Keratinocyte (primary cell): ENCODE measurements around the gene SCNN1G. TPM values are rescaled to one million over a fixed set of nuclear protein-coding genes. Genes with fewer than 3 reads are reported as not detected.

Experiments
- DNase-seq: peaks from one replicate; pipeline ENCODE4 v3.0.0-alpha.2; 2011; ENCODE audit warnings: low read depth, missing footprints, low spot score
- FAIRE-seq: peaks from 2 replicates; lab custom pipeline; 2011; peaks lifted over from hg19 to GRCh38; lab: Jason Lieb, UNC
- H2AFZ ChIP-seq: 2 replicates; pipeline ENCODE4 v1.6.0; 2012; ENCODE audit warnings: low read length, control low read depth, inconsistent platforms; ENCODE audit not compliant: control insufficient read depth
- H3K27ac ChIP-seq: 2 replicates; pipeline ENCODE4 v1.5.1; 2011; ENCODE audit warnings: low read length; ENCODE audit not compliant: control insufficient read depth, insufficient read depth
- H3K27me3 ChIP-seq: 3 replicates; pipeline ENCODE4 v1.6.0; 2011; ENCODE audit warnings: low read length; ENCODE audit not compliant: control insufficient read depth, insufficient read depth; ENCODE audit errors: extremely low read depth
- H3K36me3 ChIP-seq, 2 experiments: 2 replicates in 1 of 2; 3 replicates in 1 of 2; pipeline ENCODE4 v1.5.1; 2011; ENCODE audit warnings: low read length in 2 of 2, mild to moderate bottlenecking in 1 of 2; ENCODE audit not compliant: control insufficient read depth in 2 of 2, insufficient read depth in 2 of 2; ENCODE audit errors: extremely low read depth in 1 of 2
- H3K4me1 ChIP-seq: 3 replicates; pipeline ENCODE4 v1.5.1; 2011; ENCODE audit warnings: low read length; ENCODE audit not compliant: control insufficient read depth, insufficient read depth; ENCODE audit errors: extremely low read depth
- H3K4me2 ChIP-seq: 3 replicates; pipeline ENCODE4 v1.6.0; 2011; ENCODE audit warnings: low read depth, low read length; ENCODE audit not compliant: control insufficient read depth, insufficient read depth; ENCODE audit errors: extremely low read depth
- H3K4me3 ChIP-seq, 3 experiments: fragments of 200-600 bp in 1 of 3; sonication (generic) in 1 of 3; 2 replicates in 2 of 3; 3 replicates in 1 of 3; pipeline ENCODE4 v1.5.1; 2011 to 2016; ENCODE audit warnings: low read length in 3 of 3, mild to moderate bottlenecking in 3 of 3, control low read depth in 2 of 3, inconsistent platforms in 1 of 3, low read depth in 1 of 3, mixed read lengths in 1 of 3, mixed run types in 1 of 3, moderate library complexity in 1 of 3; ENCODE audit not compliant: control insufficient read depth in 2 of 3, insufficient read depth in 2 of 3; ENCODE audit errors: extremely low read depth in 1 of 3
- H3K79me2 ChIP-seq: 2 replicates; pipeline ENCODE4 v1.6.0; 2012; ENCODE audit warnings: low read length; ENCODE audit not compliant: control insufficient read depth, insufficient read depth
- H3K9ac ChIP-seq: 3 replicates; pipeline ENCODE4 v1.6.0; 2011; ENCODE audit warnings: low read length; ENCODE audit not compliant: control insufficient read depth, insufficient read depth; ENCODE audit errors: extremely low read depth
- H3K9me1 ChIP-seq: 3 replicates; pipeline ENCODE4 v1.6.0; 2011; ENCODE audit warnings: low read length; ENCODE audit not compliant: control insufficient read depth, insufficient read depth; ENCODE audit errors: extremely low read depth
- H3K9me3 ChIP-seq: 2 replicates; pipeline ENCODE4 v1.5.1; 2012; ENCODE audit warnings: low read depth, low read length; ENCODE audit not compliant: control insufficient read depth
- H4K20me1 ChIP-seq: 3 replicates; pipeline ENCODE4 v1.6.0; 2011; ENCODE audit warnings: low read length; ENCODE audit not compliant: control insufficient read depth, insufficient read depth; ENCODE audit errors: extremely low read depth
- CTCF ChIP-seq, 3 experiments: IDR thresholded peaks in 1 of 3; conservative IDR thresholded peaks in 1 of 3; optimal IDR thresholded peaks in 1 of 3; 2 replicates in 2 of 3; 3 replicates in 1 of 3; pipeline versions ENCODE3 to v1.5.1; 2011; ENCODE audit warnings: low read length in 3 of 3, mild to moderate bottlenecking in 3 of 3, moderate library complexity in 2 of 3, control low read depth in 1 of 3, inconsistent platforms in 1 of 3; ENCODE audit not compliant: insufficient read depth in 2 of 3; ENCODE audit errors: extremely low read depth in 1 of 3
- EZH2 ChIP-seq: IDR thresholded peaks from one replicate; pipeline ENCODE4 v1.6.1; 2012; ENCODE audit warnings: inconsistent platforms, mild to moderate bottlenecking, low read length, moderate library complexity
- dilution Hi-C: fragments of 300-500 bp; cut with MboI; formaldehyde crosslinking; loops from one replicate; pipeline ENCODE4 v1.7.0; 2020; ENCODE audit warnings: low sequenced_read_pairs; ENCODE audit not compliant: extremely low pct_ligation_motif_present
- polyA plus RNA-seq, 5 experiments: library from polyadenylated mRNA; depleted of rRNA in 3 of 5; stranded (reverse) in 3 of 5; stranded (forward) in 1 of 5; unstranded in 1 of 5; fragments of >200 nt; gene quantifications; 1 replicate in 1 of 5; 2 replicates in 3 of 5; 3 replicates in 1 of 5; pipeline versions ENCODE4 v1.2.1 to v1.2.3, GENCODE V29; 2011 to 2012; ENCODE audit warnings: missing spikeins in 2 of 5, low read depth in 1 of 5, low replicate concordance in 1 of 5

Gene SCNN1G
- polyA plus RNA-seq, 1 donor (not counting 4 experiments of a cell fraction or from before 2014, with no cell fraction given): 0.25 TPM

DNA sequence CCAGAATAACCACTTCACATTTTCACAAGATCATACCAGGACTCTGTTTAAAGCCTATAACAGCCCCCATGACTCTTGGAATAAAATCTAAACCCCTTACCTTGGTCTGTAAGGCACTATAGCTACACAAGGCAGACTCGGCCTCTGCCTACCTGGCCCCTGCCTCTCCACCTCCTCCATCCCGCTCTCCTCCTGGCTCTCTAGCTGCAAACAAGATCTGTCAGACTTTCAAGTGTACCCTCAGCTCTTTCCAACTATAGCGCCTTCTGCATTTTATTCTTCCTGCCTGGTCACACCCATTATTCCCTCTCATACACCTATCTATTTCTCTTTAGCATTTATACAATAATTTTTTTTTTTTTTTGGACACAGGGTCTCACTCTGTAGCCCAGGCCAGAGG is 41.5 kb upstream of the SCNN1G start:
- Histone ChIP-seq H3K9ac (peak overlapping the region; percentile 65), H3K27ac (peak overlapping the region; percentile 76), H2AFZ (no peak overlapping the region), H3K4me3 (peak overlapping the region in 1 of 3 experiments; percentile 15), H3K4me1 (peaks cover 56% of the 10 kb centered on the region), H4K20me1 (no peaks in the 10 kb centered on the region), H3K27me3 (no peaks in the 10 kb centered on the region), H3K9me3 (peaks cover 7% of the 10 kb centered on the region), H3K36me3 (peaks cover 0 to 3% of the 10 kb centered on the region in 2 experiments), H3K4me2 (peak overlapping the region; percentile 58), H3K9me1 (peaks cover 9% of the 10 kb centered on the region), H3K79me2 (peaks cover 91% of the 10 kb centered on the region)
- dilution Hi-C loops: no loop called here
- TF ChIP-seq EZH2: no peak
- TF ChIP-seq CTCF (optimal IDR thresholded peaks at IDR 0.05 in 1 of 3, IDR thresholded peaks at IDR 0.05 in 1 of 3, conservative IDR thresholded peaks at IDR 0.05 in 1 of 3; ENCODE audit: extremely low read depth in 1 of 3, insufficient read depth in 2 of 3, low read length in 3 of 3): no peak
- DNase-seq (no peak), FAIRE-seq (no peak)

DNA sequence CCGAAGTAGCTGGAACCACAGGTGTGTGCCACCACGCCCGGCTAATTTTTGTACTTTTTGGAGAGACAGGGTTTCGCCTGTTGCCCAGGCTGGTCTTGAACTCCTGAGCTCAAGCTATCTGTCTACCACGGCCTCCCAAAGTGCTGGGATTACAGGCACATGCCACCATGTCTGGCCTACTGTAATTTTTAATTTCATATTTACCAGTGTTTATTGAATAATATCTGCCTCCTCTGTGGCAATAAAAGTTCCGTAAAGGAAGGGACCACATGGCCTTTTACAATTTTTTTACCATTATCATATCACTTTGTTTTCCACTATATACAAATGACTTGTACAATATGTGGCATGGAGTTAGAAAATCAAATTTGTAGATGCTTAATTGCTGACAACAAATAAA is 41.0 kb upstream of the SCNN1G start:
- H3K9ac ChIP-seq: peak overlapping the region; percentile 65
- H4K20me1 ChIP-seq: no peaks in the 10 kb centered on the region
- H3K9me1 ChIP-seq: peaks cover 9% of the 10 kb centered on the region
- H3K27me3 ChIP-seq: no peaks in the 10 kb centered on the region
- H3K4me3 ChIP-seq: peak overlapping the region in 2 of 3 experiments; percentile 22 to 43
- H3K27ac ChIP-seq: peak overlapping the region; percentile 76
- H3K4me2 ChIP-seq: peak overlapping the region; percentile 58
- no peak overlapping the region for H2AFZ ChIP-seq
- peaks cover 90% of the 10 kb centered on the region for H3K79me2 ChIP-seq
- DNase-seq: no peak
- no peak for TF ChIP-seq CTCF (optimal IDR thresholded peaks at IDR 0.05 in 1 of 3, IDR thresholded peaks at IDR 0.05 in 1 of 3, conservative IDR thresholded peaks at IDR 0.05 in 1 of 3; ENCODE audit: extremely low read depth in 1 of 3, insufficient read depth in 2 of 3, low read length in 3 of 3)
- TF ChIP-seq EZH2: no peak
- H3K9me3 ChIP-seq: peaks cover 7% of the 10 kb centered on the region
- dilution Hi-C loops: no loop called here
- peaks cover 57% of the 10 kb centered on the region for H3K4me1 ChIP-seq
- H3K36me3 ChIP-seq: peaks cover 0 to 3% of the 10 kb centered on the region in 2 experiments
- no peak for FAIRE-seq
